Progenitor cell of endocrine pancreas (in vitro differentiated cells): ENCODE measurements around the gene STK38L. TPM values are rescaled to one million over a fixed set of nuclear protein-coding genes. Genes with fewer than 3 reads are reported as not detected.
A peak's percentile ranks its signal among the peaks of the same experiment; 100 is the strongest.

ENCODE experiments used
- DNase-seq: peaks from one replicate; pipeline ENCODE4 v3.0.0; 2021; ENCODE audit warnings: low spot score; ENCODE audit not compliant: unreplicated experiment
- H3K27ac Mint-ChIP-seq: 2 replicates; pipeline ENCODE4 v1.8.0; 2021; ENCODE audit warnings: mild to moderate bottlenecking, moderate library complexity, mixed read lengths
- H3K27me3 Mint-ChIP-seq: 2 replicates; pipeline ENCODE4 v1.8.0; 2021; ENCODE audit warnings: mixed read lengths
- H3K36me3 Mint-ChIP-seq: 2 replicates; pipeline ENCODE4 v1.8.0; 2022; ENCODE audit warnings: mixed read lengths; ENCODE audit not compliant: insufficient read depth
- H3K4me1 Mint-ChIP-seq: 2 replicates; pipeline ENCODE4 v1.8.0; 2021; ENCODE audit warnings: low read depth, mixed read lengths
- H3K4me3 Mint-ChIP-seq: 2 replicates; pipeline ENCODE4 v1.8.0; 2021; ENCODE audit warnings: low read depth, mild to moderate bottlenecking, moderate library complexity, mixed read lengths
- H3K9me3 Mint-ChIP-seq: 2 replicates; pipeline ENCODE4 v1.8.0; 2021; ENCODE audit warnings: low read depth, mixed read lengths
- CTCF ChIP-seq: fragments of 200-600 bp; sonication (generic); IDR thresholded peaks from one replicate; pipeline ENCODE4 v1.5.0; 2021; ENCODE audit warnings: antibody characterized with exemption, mild to moderate bottlenecking; ENCODE audit not compliant: unreplicated experiment
- total RNA-seq: library from RNA; stranded (reverse); gene quantifications from 2 replicates; pipeline ENCODE4 v1.2.1, GENCODE V29; 2021

The STK38L gene
- total RNA-seq, 1 donor from 2014 or later = 149 TPM

DNA sequence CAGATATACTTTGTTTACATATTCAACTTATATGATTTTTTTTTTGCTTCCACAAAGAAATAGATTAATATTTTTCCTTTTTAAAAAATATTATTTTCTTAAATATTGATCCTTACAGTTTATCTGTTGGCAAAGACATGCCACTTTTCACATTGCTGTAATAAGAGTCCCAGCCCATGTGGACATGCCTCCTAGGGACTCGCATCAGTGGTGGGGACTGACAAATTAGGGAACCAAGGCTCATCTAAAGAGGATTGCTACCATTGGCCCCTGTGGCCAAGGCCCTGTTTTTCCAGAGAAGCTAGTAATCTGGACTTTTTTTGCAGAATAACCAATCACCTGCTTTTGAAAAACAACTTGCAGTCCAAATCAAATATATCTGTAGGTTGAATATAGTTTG lies 60.8 kb downstream of the STK38L start:
- Mint-ChIP-seq H3K9me3 (peaks cover 2% of the 10 kb centered on the region), H3K27ac (no peak overlapping the region), H3K4me3 (no peak overlapping the region), H3K4me1 (peaks cover 11% of the 10 kb centered on the region), H3K27me3 (no peaks in the 10 kb centered on the region), H3K36me3 (peaks cover 31% of the 10 kb centered on the region)
- no peak for DNase-seq
- TF ChIP-seq CTCF = no peak

DNA sequence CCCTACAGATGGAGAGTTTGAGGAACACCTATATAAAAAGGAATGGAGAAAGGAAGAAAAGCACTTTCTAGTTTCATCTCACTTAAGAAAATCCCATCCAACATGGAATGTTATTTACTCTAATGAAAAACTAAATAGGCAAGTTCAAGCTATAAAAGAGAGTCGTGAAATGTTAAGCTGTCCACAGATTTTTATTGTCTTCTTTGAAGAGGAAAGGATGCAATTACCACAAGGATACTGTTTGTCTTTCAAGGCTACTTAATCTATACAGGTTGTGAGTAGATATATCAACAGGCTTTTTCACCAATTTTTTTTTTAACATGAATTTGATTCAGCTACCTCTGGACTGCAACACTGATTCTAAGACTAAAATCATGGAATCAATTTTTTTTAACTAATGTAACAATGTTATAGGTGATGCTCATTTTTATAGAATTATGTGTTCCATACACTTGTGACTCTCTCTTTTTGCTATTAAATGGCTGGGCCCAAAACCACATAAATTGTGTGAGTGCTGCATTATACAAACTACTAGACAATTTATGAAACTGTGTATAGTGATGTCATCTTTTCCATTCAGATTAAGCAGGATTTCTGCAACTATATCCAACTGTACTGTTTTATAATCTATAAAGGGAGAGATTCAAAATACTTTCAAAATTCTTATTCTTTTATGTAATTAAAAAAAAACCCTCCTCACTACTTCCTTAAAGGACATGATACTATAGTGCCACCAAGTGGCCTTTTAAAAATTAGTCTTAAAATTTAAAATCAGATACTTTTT lies 61.8 kb downstream of the STK38L start:
- H3K27me3 Mint-ChIP-seq = no peaks in the 10 kb centered on the region
- DNase-seq = no peak
- TF ChIP-seq CTCF = peak; percentile 84
- H3K4me3 Mint-ChIP-seq = no peak overlapping the region
- peaks cover 11% of the 10 kb centered on the region for H3K4me1 Mint-ChIP-seq
- H3K36me3 Mint-ChIP-seq = peaks cover 27% of the 10 kb centered on the region
- peak overlapping the region; percentile 39 for H3K27ac Mint-ChIP-seq
- H3K9me3 Mint-ChIP-seq = peaks cover 2% of the 10 kb centered on the region

DNA sequence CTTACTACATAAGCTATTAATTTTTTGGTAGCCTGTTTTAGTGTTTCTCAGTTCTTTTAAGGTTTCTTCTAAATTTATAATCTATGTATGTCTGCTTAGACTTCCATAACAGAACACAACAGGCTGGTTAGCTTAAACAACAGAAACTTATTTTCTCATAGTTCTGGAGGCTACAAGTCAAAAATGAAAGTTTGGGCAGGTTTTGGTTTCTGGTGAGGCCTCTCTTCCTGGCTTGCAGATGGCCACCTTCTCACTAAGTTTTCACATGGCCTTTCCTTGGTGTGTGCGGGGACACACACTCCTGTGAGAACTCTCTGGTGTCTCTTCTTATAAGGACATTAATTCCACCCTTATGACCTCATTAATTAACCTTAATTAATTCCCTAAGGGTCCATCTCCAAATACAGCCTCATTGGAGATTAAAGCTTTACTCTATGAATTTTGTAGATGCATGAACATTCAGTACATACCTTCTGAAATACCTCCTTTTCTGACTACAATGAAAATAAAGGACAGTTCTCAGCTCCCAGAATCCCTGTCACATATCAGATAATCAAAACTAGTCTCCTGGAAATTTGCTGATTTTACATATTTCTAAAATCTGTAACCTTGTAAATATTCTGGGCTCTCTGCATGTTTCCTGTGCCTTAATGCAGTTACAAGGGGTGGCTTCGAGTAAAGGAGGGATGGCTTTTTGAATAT lies 65.4 kb downstream of the STK38L start:
- H3K27me3 Mint-ChIP-seq = no peaks in the 10 kb centered on the region
- no peak overlapping the region for H3K4me3 Mint-ChIP-seq
- DNase-seq = no peak
- TF ChIP-seq CTCF = no peak
- H3K4me1 Mint-ChIP-seq = peaks cover 3% of the 10 kb centered on the region
- peaks cover 32% of the 10 kb centered on the region for H3K36me3 Mint-ChIP-seq
- no peaks in the 10 kb centered on the region for H3K9me3 Mint-ChIP-seq
- peak overlapping the region; percentile 52 for H3K27ac Mint-ChIP-seq

- H3K27ac Mint-ChIP-seq = peak overlapping the region; percentile 38
- TF ChIP-seq CTCF = no peak
- no peak overlapping the region for H3K4me3 Mint-ChIP-seq
- H3K36me3 Mint-ChIP-seq = peaks cover 36% of the 10 kb centered on the region
- no peak for DNase-seq
- no peaks in the 10 kb centered on the region for H3K9me3 Mint-ChIP-seq
- no peaks in the 10 kb centered on the region for H3K27me3 Mint-ChIP-seq
- peaks cover 3% of the 10 kb centered on the region for H3K4me1 Mint-ChIP-seq
These were observed 65.9 kb downstream of the STK38L start for GRCh38 chr12:27309995-27310315.

DNA sequence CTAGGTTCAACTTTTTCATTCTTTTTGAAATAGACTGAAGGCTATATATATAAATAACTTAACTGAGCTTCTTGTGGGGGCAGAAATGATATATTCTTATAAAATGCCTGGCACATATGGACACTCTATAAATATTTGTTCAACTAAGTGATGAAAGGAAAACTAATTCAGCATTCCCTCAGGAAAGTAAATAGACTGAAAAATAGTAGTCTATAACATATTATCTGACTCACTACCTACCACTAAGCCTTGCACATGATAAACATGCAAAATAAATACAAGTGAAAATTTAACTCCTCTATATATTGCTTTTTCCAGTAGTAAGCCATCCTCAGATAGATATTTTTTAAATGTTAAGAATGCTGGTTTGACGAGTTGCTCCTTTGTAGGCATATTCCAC lies 72.9 kb downstream of the STK38L start:
- peaks cover 41% of the 10 kb centered on the region for H3K36me3 Mint-ChIP-seq
- no peak for DNase-seq
- H3K9me3 Mint-ChIP-seq = no peaks in the 10 kb centered on the region
- no peak for TF ChIP-seq CTCF
- H3K4me3 Mint-ChIP-seq = no peak overlapping the region
- H3K27me3 Mint-ChIP-seq = no peaks in the 10 kb centered on the region
- H3K4me1 Mint-ChIP-seq = peaks cover 12% of the 10 kb centered on the region
- H3K27ac Mint-ChIP-seq = peak overlapping the region; percentile 45
